Left ventricle myocardium inferior (tissue), 1 donor: ENCODE data around the gene RNF225. TPM values are rescaled to one million over a fixed set of nuclear protein-coding genes. Genes with fewer than 3 reads are reported as not detected.

ENCODE experiments used
- DNase-seq: peaks from one replicate; pipeline ENCODE4 v3.0.0-alpha.2; 2020
- H3K27ac ChIP-seq: fragments of 200-600 bp; replicated peaks from 2 replicates; pipeline ENCODE4 v1.8.0; 2021
- H3K27me3 ChIP-seq: fragments of 200-600 bp; 2 replicates; pipeline ENCODE4 v1.8.0; 2021; ENCODE audit warnings: low read depth
- H3K36me3 ChIP-seq: fragments of 200-600 bp; 2 replicates; pipeline ENCODE4 v1.8.0; 2021
- H3K4me1 ChIP-seq: fragments of 200-600 bp; 2 replicates; pipeline ENCODE4 v1.8.0; 2021
- H3K4me3 ChIP-seq: fragments of 200-600 bp; 2 replicates; pipeline ENCODE4 v1.8.0; 2021; ENCODE audit warnings: mild to moderate bottlenecking, moderate library complexity
- H3K9me3 ChIP-seq: fragments of 200-600 bp; replicated peaks from 2 replicates; pipeline ENCODE4 v1.8.0; 2021
- CTCF ChIP-seq: fragments of 200-600 bp; IDR thresholded peaks from 2 replicates; pipeline ENCODE4 v1.8.0; 2021; ENCODE audit warnings: antibody characterized with exemption, mild to moderate bottlenecking, borderline replicate concordance
- intact Hi-C: fragments of 100-400 bp; cut with micrococcal nuclease; formaldehyde crosslinking; loops from one replicate; pipeline ENCODE4 v1.11.0; 2022
- total RNA-seq: library from RNA; stranded (reverse); fragmentation: NEBNext Ultra II Directional; extraction: Animal tissue kit (Norgen Biotek cat#: 25700); gene quantifications from one replicate; pipeline ENCODE4 v1.2.1, GENCODE V29; 2021
- donor health status: DM: no; HTN: yes; CAD: no; lungs with severe emphysema.

The RNF225 gene
- total RNA-seq, 1 donor from 2014 or later, result not detected

- no peak for DNase-seq
- intact Hi-C loops, result no loop called here
- Histone ChIP-seq H3K27ac (no peak overlapping the region), H3K36me3 (peaks cover 23% of the 10 kb centered on the region), H3K4me3 (no peak overlapping the region), H3K27me3 (peaks cover 34% of the 10 kb centered on the region), H3K9me3 (no peaks in the 10 kb centered on the region), H3K4me1 (peaks cover 34% of the 10 kb centered on the region)
- no peak for TF ChIP-seq CTCF
Measured at GRCh38 chr19:58398087-58398486, 2.6 kb downstream of the RNF225 start.

GRCh38 chr19:58398545-58398944 lies 3.1 kb downstream of the RNF225 start:
- intact Hi-C loops, result no loop called here
- H3K4me3 ChIP-seq, result no peak overlapping the region

GRCh38 chr19:58399903-58400302 lies 4.4 kb downstream of the RNF225 start:
- Histone ChIP-seq H3K27me3 (peaks cover 34% of the 10 kb centered on the region), H3K4me1 (peaks cover 34% of the 10 kb centered on the region), H3K27ac (no peak overlapping the region), H3K36me3 (peaks cover 4% of the 10 kb centered on the region), H3K4me3 (no peak overlapping the region), H3K9me3 (no peaks in the 10 kb centered on the region)
- TF ChIP-seq CTCF, result no peak
- intact Hi-C loops, result no loop called here
- DNase-seq, result no peak

More at GRCh38 chr19:58398545-58398944, 3.1 kb downstream of the RNF225 start:
- H3K36me3 ChIP-seq, result peaks cover 18% of the 10 kb centered on the region
- no peak for TF ChIP-seq CTCF
- peaks cover 34% of the 10 kb centered on the region for H3K4me1 ChIP-seq
- H3K9me3 ChIP-seq, result no peaks in the 10 kb centered on the region
- peaks cover 34% of the 10 kb centered on the region for H3K27me3 ChIP-seq
- DNase-seq, result no peak
- H3K27ac ChIP-seq, result no peak overlapping the region

GRCh38 chr19:58400316-58400915 lies 5.0 kb downstream of the RNF225 start:
- Histone ChIP-seq H3K4me1 (peaks cover 34% of the 10 kb centered on the region), H3K27me3 (peaks cover 29% of the 10 kb centered on the region), H3K27ac (no peak overlapping the region), H3K4me3 (peak overlapping the region; percentile 74), H3K9me3 (no peaks in the 10 kb centered on the region), H3K36me3 (no peaks in the 10 kb centered on the region)
- intact Hi-C loops, result no loop called here
- no peak for DNase-seq
- no peak for TF ChIP-seq CTCF

GRCh38 chr19:58400916-58401839 lies 5.7 kb downstream of the RNF225 start:
- peak overlapping the region; percentile 74 for H3K4me3 ChIP-seq
- TF ChIP-seq CTCF, result peak; percentile 18
- H3K36me3 ChIP-seq, result no peaks in the 10 kb centered on the region
- no peaks in the 10 kb centered on the region for H3K9me3 ChIP-seq
- H3K27me3 ChIP-seq, result peaks cover 21% of the 10 kb centered on the region
- intact Hi-C loops, result no loop called here
- peak overlapping the region; percentile 67 for H3K27ac ChIP-seq
- peak; percentile 100 for DNase-seq
- H3K4me1 ChIP-seq, result peaks cover 28% of the 10 kb centered on the region
